ENCODE results near the gene ADAMTS18. TPM values are rescaled to one million over a fixed set of nuclear protein-coding genes. Genes with fewer than 3 reads are reported as not detected.

Gene ADAMTS18
- total and polyA plus RNA-seq, 2 of the 8 experiments (the other 6 are each of a cell fraction or from before 2014, with no cell fraction given), result 0.05 to 0.19 TPM

- Histone ChIP-seq H2AFZ (ENCODE audit: low read length) (no peak overlapping the region), H2BK5ac (ENCODE audit: low read depth, low read length) (no peak overlapping the region), H3K23me2 (ENCODE audit: low read depth, low read length) (no peaks in the 10 kb centered on the region), H3K23ac (ENCODE audit: insufficient read length) (no peak overlapping the region), H3K14ac (ENCODE audit: insufficient read length) (no peak overlapping the region), H2BK120ac (replicated peaks; ENCODE audit: low read depth, low read length) (no peak overlapping the region), H3K4ac (replicated peaks; ENCODE audit: insufficient read length, low read depth, low read length) (no peak overlapping the region), H3K27ac (ENCODE audit: low read depth, low read length) (no peak overlapping the region), H3K4me2 (ENCODE audit: insufficient read depth in 1 of 2, low read depth in 2 of 2, low read length in 2 of 2) (no peak overlapping the region), H3K27me3 (replicated peaks in 1 of 4; ENCODE audit: control insufficient read depth in 3 of 4, extremely low read depth in 1 of 4, insufficient read depth in 3 of 4, low read length in 3 of 4) (no peaks in the 10 kb centered on the region), H3K79me1 (ENCODE audit: low read depth, low read length) (no peaks in the 10 kb centered on the region), H3K79me2 (ENCODE audit: control insufficient read depth in 1 of 2, insufficient read depth in 2 of 2, low read length in 2 of 2) (no peaks in the 10 kb centered on the region), H4K91ac (replicated peaks; ENCODE audit: insufficient read length, low read length) (no peak overlapping the region), H3K9me3 (ENCODE audit: insufficient read depth in 2 of 2, low read depth in 1 of 2, low read length in 1 of 2) (no peaks in the 10 kb centered on the region), H3K9ac (replicated peaks in 1 of 4; ENCODE audit: extremely low read depth in 1 of 4, low read depth in 3 of 4, low read length in 3 of 4) (no peak overlapping the region), H2AK5ac (ENCODE audit: low read depth, low read length) (no peak overlapping the region), H3K56ac (replicated peaks; ENCODE audit: insufficient read length, low read depth, low read length) (no peak overlapping the region), H3K36me3 (ENCODE audit: control insufficient read depth in 2 of 4, insufficient read depth in 4 of 4, low read length in 3 of 4) (no peaks in the 10 kb centered on the region), H2BK12ac (ENCODE audit: low read depth, low read length) (no peak overlapping the region), H2BK15ac (ENCODE audit: low read length) (no peak overlapping the region), H4K20me1 (replicated peaks in 1 of 2; ENCODE audit: control insufficient read depth in 1 of 2, insufficient read depth in 2 of 2, low read length in 2 of 2) (no peaks in the 10 kb centered on the region), H2BK20ac (ENCODE audit: low read length) (no peak overlapping the region), H4K8ac (ENCODE audit: extremely low read depth, insufficient read depth, low read length) (no peak overlapping the region), H3K18ac (ENCODE audit: extremely low read depth, low read length) (no peak overlapping the region), H3K4me3 (ENCODE audit: extremely low read depth in 1 of 4, insufficient read depth in 2 of 4, low read depth in 3 of 4, low read length in 4 of 4) (no peak overlapping the region), H3K4me1 (replicated peaks in 1 of 4; ENCODE audit: control insufficient read depth in 3 of 4, insufficient read depth in 4 of 4, low read length in 3 of 4) (peaks cover 0 to 7% (median 5%) of the 10 kb centered on the region in 4 experiments; a peak in 3 of 7 replicates), H4K5ac (ENCODE audit: insufficient read length, low read depth, low read length) (no peak overlapping the region)
- DNase-seq (ENCODE audit: low read depth in 1 of 2, low spot score in 2 of 2) (no peak), FAIRE-seq (no peak)
- 87% methylated on average over 2 of the region's 2 CpGs; no CpG with 5 or more reads in 1 of the 2 experiments for WGBS, 2 experiments (ENCODE audit: extremely low coverage in 1 of 2, insufficient coverage in 1 of 2, insufficient read length in 1 of 2, insufficient replicate concordance in 2 of 2, low coverage in 1 of 2, low lambda C conversion rate in 2 of 2, missing lambda C conversion rate in 1 of 2)
- ChIA-PET CTCF (ENCODE audit: partially characterized antibody) (interaction anchor here (1.0 to 1.3 kb wide), 3 partner anchors 9 to 171 kb away, joined by 4 to 5 read pairs (median 4); no protein-coding TSS in a partner anchor), POLR2A (ENCODE audit: partially characterized antibody) (interaction anchor here (1.2 kb wide), 1 partner anchor 16 kb away, joined by 3 read pairs; no protein-coding TSS in a partner anchor)
- TF ChIP-seq USF2 (IDR thresholded peaks at IDR 0.05; ENCODE audit: low read length) (no peak), CTBP2 (IDR thresholded peaks at IDR 0.05; ENCODE audit: borderline replicate concordance, insufficient read depth, insufficient read length, low read length) (no peak), FOSL1 (IDR thresholded peaks at IDR 0.05; ENCODE audit: insufficient read depth, low read depth, low read length) (no peak), SIRT6 (IDR thresholded peaks at IDR 0.05; ENCODE audit: low read length) (no peak), CREB1 (IDR thresholded peaks at IDR 0.05) (no peak), TAF1 (IDR thresholded peaks at IDR 0.05; ENCODE audit: low read depth, low read length) (no peak), YY1 (IDR thresholded peaks at IDR 0.05; ENCODE audit: low read depth, low read length) (no peak), EP300 (IDR thresholded peaks at IDR 0.05; ENCODE audit: borderline replicate concordance in 1 of 2, low read depth in 2 of 2, low read length in 2 of 2) (no peak), CHD1 (IDR thresholded peaks at IDR 0.05; ENCODE audit: low read depth, low read length) (no peak), KDM5A (IDR thresholded peaks at IDR 0.05; ENCODE audit: low read length) (no peak), NRF1 (IDR thresholded peaks at IDR 0.05; ENCODE audit: low read depth, low read length) (no peak), TCF12 (IDR thresholded peaks at IDR 0.05; ENCODE audit: low read depth, low read length) (no peak)
- TF ChIP-seq, protein P1, sequence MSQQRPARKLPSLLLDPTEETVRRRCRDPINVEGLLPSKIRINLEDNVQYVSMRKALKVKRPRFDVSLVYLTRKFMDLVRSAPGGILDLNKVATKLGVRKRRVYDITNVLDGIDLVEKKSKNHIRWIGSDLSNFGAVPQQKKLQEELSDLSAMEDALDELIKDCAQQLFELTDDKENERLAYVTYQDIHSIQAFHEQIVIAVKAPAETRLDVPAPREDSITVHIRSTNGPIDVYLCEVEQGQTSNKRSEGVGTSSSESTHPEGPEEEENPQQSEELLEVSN (IDR thresholded peaks at IDR 0.05), result no peak
Measured at GRCh38 chr16:77399546-77399945, 35.3 kb downstream of the ADAMTS18 start.

Measured in H1 (cell line).